ENCODE measurements around the gene WDR74. TPM values are rescaled to one million over a fixed set of nuclear protein-coding genes. Genes with fewer than 3 reads are reported as not detected.
A peak's percentile ranks its signal among the peaks of the same experiment; 100 is the strongest.

The WDR74 gene
- total RNA-seq, 1 donor from 2014 or later: 42.1 TPM

GRCh38 chr11:62792202-62792575 lies 47.2 kb downstream of the WDR74 start:
- peak overlapping the region; percentile 85 for H3K4me3 Mint-ChIP-seq (ENCODE audit: unreplicated experiment)
- TF ChIP-seq CTCF (IDR thresholded peaks at IDR 0.05): no peak
- H3K9me3 Mint-ChIP-seq (ENCODE audit: unreplicated experiment): no peaks in the 10 kb centered on the region

GRCh38 chr11:62791501-62792201 lies 47.7 kb downstream of the WDR74 start, which contains the start of gene TMEM223:
TSS of gene TMEM223 (minus strand) at chr11:62792006. CDS start at chr11:62791994, 12 bp downstream.
- peak; percentile 95 for DNase-seq (ENCODE audit: extremely low spot score, unreplicated experiment)
- Mint-ChIP-seq H3K9me3 (ENCODE audit: unreplicated experiment) (no peaks in the 10 kb centered on the region), H3K4me3 (ENCODE audit: unreplicated experiment) (peak within 1 kb of the TSS; percentile 85), H3K27ac (ENCODE audit: unreplicated experiment) (peak within 1 kb of the TSS; percentile 87), H3K36me3 (ENCODE audit: unreplicated experiment) (peaks cover 28% of the 10 kb centered on the region), H3K4me1 (ENCODE audit: unreplicated experiment) (peaks cover 43% of the 10 kb centered on the region), H3K27me3 (ENCODE audit: unreplicated experiment) (no peaks in the 10 kb centered on the region)
- TF ChIP-seq CTCF (IDR thresholded peaks at IDR 0.05): peak; percentile 20

More at GRCh38 chr11:62792202-62792575, 47.2 kb downstream of the WDR74 start:
- H3K27ac Mint-ChIP-seq (ENCODE audit: unreplicated experiment): peak overlapping the region; percentile 87
- H3K4me1 Mint-ChIP-seq (ENCODE audit: unreplicated experiment): peaks cover 43% of the 10 kb centered on the region
- no peaks in the 10 kb centered on the region for H3K27me3 Mint-ChIP-seq (ENCODE audit: unreplicated experiment)
- peaks cover 29% of the 10 kb centered on the region for H3K36me3 Mint-ChIP-seq (ENCODE audit: unreplicated experiment)
- DNase-seq (ENCODE audit: extremely low spot score, unreplicated experiment): no peak

- peaks cover 51% of the 10 kb centered on the region for H3K4me1 Mint-ChIP-seq (ENCODE audit: unreplicated experiment)
- TF ChIP-seq CTCF (IDR thresholded peaks at IDR 0.05): no peak
- no peaks in the 10 kb centered on the region for H3K27me3 Mint-ChIP-seq (ENCODE audit: unreplicated experiment)
- H3K9me3 Mint-ChIP-seq (ENCODE audit: unreplicated experiment): no peaks in the 10 kb centered on the region
- DNase-seq (ENCODE audit: extremely low spot score, unreplicated experiment): no peak
- peak overlapping the region; percentile 34 for H3K27ac Mint-ChIP-seq (ENCODE audit: unreplicated experiment)
- peaks cover 13% of the 10 kb centered on the region for H3K36me3 Mint-ChIP-seq (ENCODE audit: unreplicated experiment)
- H3K4me3 Mint-ChIP-seq (ENCODE audit: unreplicated experiment): peak overlapping the region; percentile 90
These were observed 49.8 kb downstream of the WDR74 start for GRCh38 chr11:62789576-62789975.

GRCh38 chr11:62788991-62789390 lies 50.4 kb downstream of the WDR74 start:
- peak overlapping the region; percentile 41 for H3K27ac Mint-ChIP-seq (ENCODE audit: unreplicated experiment)

More at GRCh38 chr11:62788991-62789390, 50.4 kb downstream of the WDR74 start:
- H3K36me3 Mint-ChIP-seq (ENCODE audit: unreplicated experiment): peaks cover 8% of the 10 kb centered on the region
- DNase-seq (ENCODE audit: extremely low spot score, unreplicated experiment): no peak
- no peaks in the 10 kb centered on the region for H3K27me3 Mint-ChIP-seq (ENCODE audit: unreplicated experiment)
- H3K4me1 Mint-ChIP-seq (ENCODE audit: unreplicated experiment): peaks cover 51% of the 10 kb centered on the region
- H3K4me3 Mint-ChIP-seq (ENCODE audit: unreplicated experiment): peak overlapping the region; percentile 90
- no peaks in the 10 kb centered on the region for H3K9me3 Mint-ChIP-seq (ENCODE audit: unreplicated experiment)
- TF ChIP-seq CTCF (IDR thresholded peaks at IDR 0.05): no peak

Data from osteocyte (in vitro differentiated cells).